Thyroid gland (tissue), 4 donors: ENCODE data around the gene TLE5.

Experiments
- POLR2A ChIP-seq, 2 donors: fragments of 450-650 bp; IDR thresholded peaks; one replicate each; pipeline ENCODE4 v1.6.1; 2017; ENCODE audit warnings: antibody characterized with exemption in 2 of 2, mild to moderate bottlenecking in 2 of 2, moderate library complexity in 1 of 2
- TF ChIP-seq, protein P1 (sequence below), 6 experiments: fragments of 200-600 bp in 3 of 6; fragments of 450-650 bp in 3 of 6; sonication (generic) in 3 of 6; IDR thresholded peaks; one replicate each; pipeline ENCODE4 v1.5.1; 2016 to 2019; ENCODE audit warnings: antibody characterized with exemption in 6 of 6, mild to moderate bottlenecking in 2 of 6, inconsistent platforms in 1 of 6, moderate library complexity in 1 of 6

DNA sequence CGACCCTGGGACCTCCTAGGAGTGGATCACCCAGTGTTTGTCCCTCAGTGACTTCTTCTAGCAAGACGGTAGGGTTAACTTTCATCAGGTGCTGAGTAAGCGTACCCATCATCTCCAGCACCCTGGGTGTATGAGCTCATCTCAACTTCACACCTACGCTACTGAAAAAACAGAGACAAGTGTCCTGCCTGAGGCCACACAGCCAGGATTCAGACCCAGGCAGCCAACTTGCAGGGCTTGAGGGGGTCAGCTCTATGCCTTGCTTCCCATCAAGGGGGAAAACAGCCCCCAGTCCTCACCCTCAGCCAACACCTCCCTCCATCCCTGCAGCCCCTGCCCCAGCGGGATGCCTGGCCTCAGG is 37.8 kb downstream of the TLE5 start:
- TF ChIP-seq POLR2A (IDR thresholded peaks at IDR 0.05), result no peak
- TF ChIP-seq, protein P1, sequence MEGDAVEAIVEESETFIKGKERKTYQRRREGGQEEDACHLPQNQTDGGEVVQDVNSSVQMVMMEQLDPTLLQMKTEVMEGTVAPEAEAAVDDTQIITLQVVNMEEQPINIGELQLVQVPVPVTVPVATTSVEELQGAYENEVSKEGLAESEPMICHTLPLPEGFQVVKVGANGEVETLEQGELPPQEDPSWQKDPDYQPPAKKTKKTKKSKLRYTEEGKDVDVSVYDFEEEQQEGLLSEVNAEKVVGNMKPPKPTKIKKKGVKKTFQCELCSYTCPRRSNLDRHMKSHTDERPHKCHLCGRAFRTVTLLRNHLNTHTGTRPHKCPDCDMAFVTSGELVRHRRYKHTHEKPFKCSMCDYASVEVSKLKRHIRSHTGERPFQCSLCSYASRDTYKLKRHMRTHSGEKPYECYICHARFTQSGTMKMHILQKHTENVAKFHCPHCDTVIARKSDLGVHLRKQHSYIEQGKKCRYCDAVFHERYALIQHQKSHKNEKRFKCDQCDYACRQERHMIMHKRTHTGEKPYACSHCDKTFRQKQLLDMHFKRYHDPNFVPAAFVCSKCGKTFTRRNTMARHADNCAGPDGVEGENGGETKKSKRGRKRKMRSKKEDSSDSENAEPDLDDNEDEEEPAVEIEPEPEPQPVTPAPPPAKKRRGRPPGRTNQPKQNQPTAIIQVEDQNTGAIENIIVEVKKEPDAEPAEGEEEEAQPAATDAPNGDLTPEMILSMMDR (IDR thresholded peaks at IDR 0.05), result no peak
